GM23248 (cell line): ENCODE measurements around the gene HRCT1.

Experiments used
- EZH2 ChIP-seq: fragments of 200-600 bp; sonication (generic); IDR thresholded peaks from 2 replicates; pipeline ENCODE4 v1.6.1; 2018; ENCODE audit warnings: antibody characterized with exemption, mild to moderate bottlenecking; ENCODE audit not compliant: insufficient read depth, poor library complexity, severe bottlenecking
- EZH2phosphoT487 ChIP-seq: fragments of 200-600 bp; sonication (generic); IDR thresholded peaks from 2 replicates; pipeline ENCODE4 v1.6.1; 2018; ENCODE audit warnings: antibody characterized with exemption, moderate library complexity, mild to moderate bottlenecking, low read depth; ENCODE audit not compliant: insufficient read depth

GRCh38 chr9:35892051-35892450 lies 14.0 kb upstream of the HRCT1 start:
- no peak for TF ChIP-seq EZH2
- TF ChIP-seq EZH2phosphoT487, result no peak
